ENCODE results near the gene TRIM15. TPM values are rescaled to one million over a fixed set of nuclear protein-coding genes. Genes with fewer than 3 reads are reported as not detected.
"Not testable (repeated sequence)": the region's sequence is repeated elsewhere in the genome, so short reads cannot be mapped to it uniquely, and the experiment has no call there.

Gene TRIM15
- polyA plus RNA-seq, 1 donor (not counting 4 experiments of a cell fraction or from before 2014, with no cell fraction given) = not detected

- DNase-seq (ENCODE audit: low read depth, low spot score) (no peak), FAIRE-seq (peak; percentile 76)
- no peak overlapping the region for H3K4me3 ChIP-seq (ENCODE audit: control insufficient read depth in 2 of 3, extremely low read depth in 1 of 3, insufficient read depth in 2 of 3, low read depth in 1 of 3, low read length in 3 of 3)
- no peak overlapping the region for H3K27ac ChIP-seq (ENCODE audit: control insufficient read depth, insufficient read depth, low read length)
- H3K36me3 ChIP-seq (ENCODE audit: control insufficient read depth in 2 of 2, extremely low read depth in 1 of 2, insufficient read depth in 2 of 2, low read length in 2 of 2) = no peaks in the 10 kb centered on the region
- no peak overlapping the region for H3K9ac ChIP-seq (ENCODE audit: control insufficient read depth, extremely low read depth, insufficient read depth, low read length)
- no peak overlapping the region for H3K4me2 ChIP-seq (ENCODE audit: control insufficient read depth, extremely low read depth, insufficient read depth, low read depth, low read length)
- peaks cover 2% of the 10 kb centered on the region for H3K4me1 ChIP-seq (ENCODE audit: control insufficient read depth, extremely low read depth, insufficient read depth, low read length)
- H3K27me3 ChIP-seq (ENCODE audit: control insufficient read depth, extremely low read depth, insufficient read depth, low read length) = no peaks in the 10 kb centered on the region
- peaks cover 8% of the 10 kb centered on the region for H3K9me3 ChIP-seq (ENCODE audit: control insufficient read depth, low read depth, low read length)
- H3K9me1 ChIP-seq (ENCODE audit: control insufficient read depth, extremely low read depth, insufficient read depth, low read length) = no peaks in the 10 kb centered on the region
- no peaks in the 10 kb centered on the region for H3K79me2 ChIP-seq (ENCODE audit: control insufficient read depth, insufficient read depth, low read length)
- peak; percentile 70 to 95 (median 93) for TF ChIP-seq CTCF (optimal IDR thresholded peaks at IDR 0.05 in 1 of 3, IDR thresholded peaks at IDR 0.05 in 1 of 3, conservative IDR thresholded peaks at IDR 0.05 in 1 of 3; ENCODE audit: extremely low read depth in 1 of 3, insufficient read depth in 2 of 3, low read length in 3 of 3)
- no peak for TF ChIP-seq EZH2 (IDR thresholded peaks at IDR 0.05; ENCODE audit: low read length)
- H2AFZ ChIP-seq (ENCODE audit: control insufficient read depth, low read length) = no peak overlapping the region
- H4K20me1 ChIP-seq (ENCODE audit: control insufficient read depth, extremely low read depth, insufficient read depth, low read length) = no peaks in the 10 kb centered on the region
- dilution Hi-C loops (cut with MboI; ENCODE audit: extremely low pct_ligation_motif_present, low sequenced_read_pairs) = no loop called here
Observed at GRCh38 chr6:30219244-30219643, 55.9 kb downstream of the TRIM15 start.

- dilution Hi-C loops (cut with MboI; ENCODE audit: extremely low pct_ligation_motif_present, low sequenced_read_pairs); H3K4me3 ChIP-seq (ENCODE audit: control insufficient read depth in 2 of 3, extremely low read depth in 1 of 3, insufficient read depth in 2 of 3, low read depth in 1 of 3, low read length in 3 of 3); H3K9ac ChIP-seq (ENCODE audit: control insufficient read depth, extremely low read depth, insufficient read depth, low read length); H3K36me3 ChIP-seq (ENCODE audit: control insufficient read depth in 2 of 2, extremely low read depth in 1 of 2, insufficient read depth in 2 of 2, low read length in 2 of 2); H3K4me2 ChIP-seq (ENCODE audit: control insufficient read depth, extremely low read depth, insufficient read depth, low read depth, low read length); DNase-seq (ENCODE audit: low read depth, low spot score); H3K4me1 ChIP-seq (ENCODE audit: control insufficient read depth, extremely low read depth, insufficient read depth, low read length); H3K27me3 ChIP-seq (ENCODE audit: control insufficient read depth, extremely low read depth, insufficient read depth, low read length); H4K20me1 ChIP-seq (ENCODE audit: control insufficient read depth, extremely low read depth, insufficient read depth, low read length); FAIRE-seq; H3K9me1 ChIP-seq (ENCODE audit: control insufficient read depth, extremely low read depth, insufficient read depth, low read length); H3K9me3 ChIP-seq (ENCODE audit: control insufficient read depth, low read depth, low read length); H3K27ac ChIP-seq (ENCODE audit: control insufficient read depth, insufficient read depth, low read length); H3K79me2 ChIP-seq (ENCODE audit: control insufficient read depth, insufficient read depth, low read length); H2AFZ ChIP-seq (ENCODE audit: control insufficient read depth, low read length): not testable (repeated sequence)
Observed at GRCh38 chr6:30221395-30221794, 58.0 kb downstream of the TRIM15 start.

- H3K9me3 ChIP-seq (ENCODE audit: control insufficient read depth, low read depth, low read length); H3K9ac ChIP-seq (ENCODE audit: control insufficient read depth, extremely low read depth, insufficient read depth, low read length); H2AFZ ChIP-seq (ENCODE audit: control insufficient read depth, low read length); DNase-seq (ENCODE audit: low read depth, low spot score); H3K79me2 ChIP-seq (ENCODE audit: control insufficient read depth, insufficient read depth, low read length); H3K4me2 ChIP-seq (ENCODE audit: control insufficient read depth, extremely low read depth, insufficient read depth, low read depth, low read length); H3K4me3 ChIP-seq (ENCODE audit: control insufficient read depth in 2 of 3, extremely low read depth in 1 of 3, insufficient read depth in 2 of 3, low read depth in 1 of 3, low read length in 3 of 3); H4K20me1 ChIP-seq (ENCODE audit: control insufficient read depth, extremely low read depth, insufficient read depth, low read length); FAIRE-seq; H3K27me3 ChIP-seq (ENCODE audit: control insufficient read depth, extremely low read depth, insufficient read depth, low read length); H3K27ac ChIP-seq (ENCODE audit: control insufficient read depth, insufficient read depth, low read length); H3K4me1 ChIP-seq (ENCODE audit: control insufficient read depth, extremely low read depth, insufficient read depth, low read length); H3K9me1 ChIP-seq (ENCODE audit: control insufficient read depth, extremely low read depth, insufficient read depth, low read length); dilution Hi-C loops (cut with MboI; ENCODE audit: extremely low pct_ligation_motif_present, low sequenced_read_pairs); H3K36me3 ChIP-seq (ENCODE audit: control insufficient read depth in 2 of 2, extremely low read depth in 1 of 2, insufficient read depth in 2 of 2, low read length in 2 of 2): not testable (repeated sequence)
Observed at GRCh38 chr6:30221956-30222355, 58.6 kb downstream of the TRIM15 start.

Small RNAs within 50 kb of the gene (small RNA-seq; reads per million reads assigned to genes)
- gene RF00554 (ENCODE audit: insufficient read length in 3 of 3, low read depth in 3 of 3, low replicate concordance in 1 of 3) = 0 reads per million in 3 experiments

Other genes starting within 250 kb of the TRIM15 start
- 401 to 820 TPM (median 420 TPM) in 3 replicates for gene HLA-A, start 221.0 kb upstream of the TRIM15 start, polyA plus RNA-seq
- 27.9 to 28.8 TPM (median 28.7 TPM) in 3 replicates for gene POLR1H, start 102.3 kb upstream of the TRIM15 start, polyA plus RNA-seq
- 51.5 to 58.0 TPM (median 54.9 TPM) in 3 replicates for gene PPP1R11, start 96.3 kb upstream of the TRIM15 start, polyA plus RNA-seq
- 2.8 to 4.4 TPM (median 4.2 TPM) in 3 replicates for gene RNF39, start 87.8 kb upstream of the TRIM15 start, polyA plus RNA-seq
- 0.06 TPM in 1 of 3 replicates, not detected in the others for gene TRIM31, start 50.5 kb upstream of the TRIM15 start, polyA plus RNA-seq
- gene TRIM40, start 27.4 kb upstream of the TRIM15 start, polyA plus RNA-seq = not detected in 3 replicates
- not detected in 3 replicates for gene TRIM10, start 2.3 kb upstream of the TRIM15 start, polyA plus RNA-seq
- gene TRIM26, start 49.9 kb downstream of the TRIM15 start, polyA plus RNA-seq = 34.3 to 37.1 TPM (median 34.7 TPM) in 3 replicates
- 6.4 to 7.9 TPM (median 7.4 TPM) in 3 replicates for gene TRIM39, start 163.4 kb downstream of the TRIM15 start, polyA plus RNA-seq
- 25.7 to 40.5 TPM (median 26.8 TPM) in 3 replicates for gene RPP21, start 181.6 kb downstream of the TRIM15 start, polyA plus RNA-seq